ENCODE results near the gene UBR1. TPM values are rescaled to one million over a fixed set of nuclear protein-coding genes. Genes with fewer than 3 reads are reported as not detected.

The UBR1 gene
- total RNA-seq, 1 experiment from 2014 or later, result 17.9 TPM

DNA sequence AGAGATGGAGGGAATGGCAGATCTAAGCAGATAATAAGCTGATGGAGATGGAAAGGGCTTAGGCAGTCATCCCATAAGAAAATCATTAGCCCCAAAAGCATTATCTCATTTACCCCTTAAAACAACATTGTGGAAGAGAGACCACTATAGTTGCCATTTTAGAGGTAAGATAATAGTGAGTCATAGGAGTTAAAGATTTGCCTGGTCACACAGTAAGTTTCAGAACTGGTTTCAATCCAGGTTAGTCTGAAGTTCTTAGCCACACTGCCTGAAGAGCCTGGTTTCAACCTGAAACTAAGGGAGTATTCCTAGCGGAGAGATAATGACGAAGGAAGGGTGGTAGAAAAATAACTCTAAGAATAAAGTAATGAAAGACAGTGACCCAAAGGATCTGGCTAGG is 13.0 kb upstream of the UBR1 start:
- Histone ChIP-seq H3K79me2 (ENCODE audit: insufficient read depth, low read length) (no peaks in the 10 kb centered on the region), H3K4me2 (ENCODE audit: low read length) (no peak overlapping the region), H3K36me3 (ENCODE audit: control insufficient read depth in 1 of 2, insufficient read depth in 2 of 2, low read length in 2 of 2) (no peaks in the 10 kb centered on the region), H3K9me2 (ENCODE audit: insufficient read depth) (no peaks in the 10 kb centered on the region), H3K4me1 (ENCODE audit: control insufficient read depth in 1 of 2, insufficient read depth in 2 of 2, low read length in 2 of 2) (peaks cover 8 to 19% of the 10 kb centered on the region in 2 experiments; a peak in 3 of 4 replicates), H3K9ac (ENCODE audit: low read length) (no peak overlapping the region), H3K4me3 (replicated peaks in 1 of 2; ENCODE audit: low read depth in 1 of 2, low read length in 2 of 2) (no peak overlapping the region), H3K27me3 (ENCODE audit: insufficient read depth, low read length) (no peaks in the 10 kb centered on the region), H3K9me3 (ENCODE audit: control insufficient read depth in 1 of 2, insufficient read depth in 1 of 2, low read depth in 1 of 2, low read length in 2 of 2) (no peaks in the 10 kb centered on the region), H3K27ac (ENCODE audit: low read depth, low read length) (no peak overlapping the region), H2AFZ (ENCODE audit: low read depth, low read length, poor library complexity, severe bottlenecking) (no peak overlapping the region), H4K20me1 (ENCODE audit: insufficient read depth) (no peaks in the 10 kb centered on the region)
- CTCF ChIA-PET, result no interaction called here
- TF ChIP-seq POLR2AphosphoS5 (IDR thresholded peaks at IDR 0.05; ENCODE audit: low read depth, low read length), result no peak
- no peak for TF ChIP-seq POLR2A (IDR thresholded peaks at IDR 0.05; ENCODE audit: borderline replicate concordance, extremely low read depth, insufficient read depth, insufficient read length)
- no peak for TF ChIP-seq CTCF (IDR thresholded peaks at IDR 0.05 in 2 of 3, conservative IDR thresholded peaks at IDR 0.05 in 1 of 3; ENCODE audit: borderline replicate concordance in 1 of 3, insufficient read depth in 1 of 3, low read depth in 2 of 3, low read length in 2 of 3)
- TF ChIP-seq JUND (IDR thresholded peaks at IDR 0.05), result no peak
- no peak for TF ChIP-seq EZH2phosphoT487 (IDR thresholded peaks at IDR 0.05; ENCODE audit: borderline replicate concordance)
- TF ChIP-seq CEBPB (IDR thresholded peaks at IDR 0.05; ENCODE audit: low read depth), result no peak
- no peak for TF ChIP-seq FOSL1 (IDR thresholded peaks at IDR 0.05; ENCODE audit: low read depth)
- TF ChIP-seq CBX3 (IDR thresholded peaks at IDR 0.05; ENCODE audit: low read depth), result no peak
- DNase-seq (ENCODE audit: low read depth, low spot score) (no peak), ATAC-seq (no peak)
- no TSS peak for BruUV-seq (replicated peaks)
- intact Hi-C loops (cut with micrococcal nuclease), result no loop called here
- RAD21 ChIA-PET (ENCODE audit: low non-redundant PET in 1 of 2, low total read pairs in 2 of 2, uncharacterized antibody in 2 of 2, unreplicated experiment in 2 of 2), result no interaction called here
- POLR2A ChIA-PET, result no interaction called here

- no peaks in the 10 kb centered on the region for H3K9me2 ChIP-seq (ENCODE audit: insufficient read depth)
- no peaks in the 10 kb centered on the region for H4K20me1 ChIP-seq (ENCODE audit: insufficient read depth)
- BruUV-seq (replicated peaks), result no TSS peak
- ChIA-PET RAD21 (ENCODE audit: low non-redundant PET in 1 of 2, low total read pairs in 2 of 2, uncharacterized antibody in 2 of 2, unreplicated experiment in 2 of 2) (no interaction called here), POLR2A (no interaction called here), CTCF (no interaction called here)
- H3K9ac ChIP-seq (ENCODE audit: low read length), result no peak overlapping the region
- H3K4me2 ChIP-seq (ENCODE audit: low read length), result no peak overlapping the region
- H3K9me3 ChIP-seq (ENCODE audit: control insufficient read depth in 1 of 2, insufficient read depth in 1 of 2, low read depth in 1 of 2, low read length in 2 of 2), result no peaks in the 10 kb centered on the region
- H2AFZ ChIP-seq (ENCODE audit: low read depth, low read length, poor library complexity, severe bottlenecking), result no peak overlapping the region
- intact Hi-C loops (cut with micrococcal nuclease), result no loop called here
- no peak for ATAC-seq
- H3K4me3 ChIP-seq (replicated peaks in 1 of 2; ENCODE audit: low read depth in 1 of 2, low read length in 2 of 2), result no peak overlapping the region
- TF ChIP-seq CBX3 (IDR thresholded peaks at IDR 0.05; ENCODE audit: low read depth), result no peak
- TF ChIP-seq CTCF (IDR thresholded peaks at IDR 0.05 in 2 of 3, conservative IDR thresholded peaks at IDR 0.05 in 1 of 3; ENCODE audit: borderline replicate concordance in 1 of 3, insufficient read depth in 1 of 3, low read depth in 2 of 3, low read length in 2 of 3), result no peak
- TF ChIP-seq CEBPB (IDR thresholded peaks at IDR 0.05; ENCODE audit: low read depth), result no peak
- TF ChIP-seq FOSL1 (IDR thresholded peaks at IDR 0.05; ENCODE audit: low read depth), result no peak
- no peak overlapping the region for H3K27ac ChIP-seq (ENCODE audit: low read depth, low read length)
- no peaks in the 10 kb centered on the region for H3K79me2 ChIP-seq (ENCODE audit: insufficient read depth, low read length)
- peaks cover 3 to 13% of the 10 kb centered on the region in 2 experiments; a peak in 3 of 4 replicates for H3K4me1 ChIP-seq (ENCODE audit: control insufficient read depth in 1 of 2, insufficient read depth in 2 of 2, low read length in 2 of 2)
- no peaks in the 10 kb centered on the region for H3K36me3 ChIP-seq (ENCODE audit: control insufficient read depth in 1 of 2, insufficient read depth in 2 of 2, low read length in 2 of 2)
- no peak for DNase-seq (ENCODE audit: low read depth, low spot score)
- no peaks in the 10 kb centered on the region for H3K27me3 ChIP-seq (ENCODE audit: insufficient read depth, low read length)
Observed at GRCh38 chr15:43118286-43118685, 12.4 kb upstream of the UBR1 start.

Data from HCT116 (cell line).